Lower lobe of right lung (tissue), 2 donors: ENCODE data around the gene FGF21. TPM values are rescaled to one million over a fixed set of nuclear protein-coding genes. Genes with fewer than 3 reads are reported as not detected.
"Not testable (repeated sequence)": the region's sequence is repeated elsewhere in the genome, so short reads cannot be mapped to it uniquely, and the experiment has no call there.

Experiments
- ATAC-seq, 2 donors: fragments of 200-7000 bp; cut with Tn5 transposase; one replicate each; pipeline ENCODE4 v1.9.1; 2020 to 2022; ENCODE audit warnings: mild to moderate bottlenecking in 2 of 2, moderate library complexity in 2 of 2
- DNase-seq: peaks from one replicate; pipeline ENCODE4 v3.0.0-alpha.2; 2020
- H3K27ac ChIP-seq: fragments of 200-600 bp; one replicate; pipeline ENCODE4 v1.8.0; 2022
- H3K27me3 ChIP-seq: fragments of 200-600 bp; one replicate; pipeline ENCODE4 v1.8.0; 2022; ENCODE audit warnings: low read depth
- H3K36me3 ChIP-seq: fragments of 200-600 bp; one replicate; pipeline ENCODE4 v1.8.0; 2022; ENCODE audit warnings: mild to moderate bottlenecking
- H3K4me1 ChIP-seq: fragments of 200-600 bp; one replicate; pipeline ENCODE4 v1.8.0; 2022
- H3K4me3 ChIP-seq: fragments of 200-600 bp; one replicate; pipeline ENCODE4 v1.8.0; 2022; ENCODE audit warnings: mild to moderate bottlenecking
- H3K9me3 ChIP-seq: fragments of 200-600 bp; one replicate; pipeline ENCODE4 v1.8.0; 2022
- intact Hi-C: fragments of 100-400 bp; cut with DNase I; formaldehyde crosslinking; loops from one replicate; pipeline ENCODE4 v1.11.0; 2022
- total RNA-seq: library from RNA; stranded (reverse); fragmentation: NEBNext Ultra II Directional; extraction: Animal tissue kit (Norgen Biotek cat#: 25700); gene quantifications from one replicate; pipeline ENCODE4 v1.2.1, GENCODE V29; 2021
- TF ChIP-seq, protein P1 (sequence below): fragments of 200-600 bp; IDR thresholded peaks from one replicate; pipeline ENCODE4 v1.8.0; 2022; ENCODE audit warnings: antibody characterized with exemption, mild to moderate bottlenecking
- donor health status: DM: no; HTN: yes; CAD: no; lungs with severe emphysema.

The FGF21 gene
- total RNA-seq, 1 donor from 2014 or later: not detected

DNA sequence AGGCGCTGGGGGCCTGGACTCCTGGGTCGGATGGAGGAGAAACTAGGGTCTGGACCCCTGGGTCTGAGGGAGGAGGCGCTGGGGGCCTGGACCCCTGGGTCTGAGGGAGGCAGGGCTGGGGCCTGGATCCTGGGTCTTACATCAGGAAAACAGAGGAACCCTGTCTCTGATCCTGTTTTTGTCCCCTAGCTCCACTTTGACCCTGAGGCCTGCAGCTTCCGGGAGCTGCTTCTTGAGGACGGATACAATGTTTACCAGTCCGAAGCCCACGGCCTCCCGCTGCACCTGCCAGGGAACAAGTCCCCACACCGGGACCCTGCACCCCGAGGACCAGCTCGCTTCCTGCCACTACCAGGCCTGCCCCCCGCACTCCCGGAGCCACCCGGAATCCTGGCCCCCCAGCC is 2.4 kb downstream of the FGF21 start:
- Histone ChIP-seq H3K4me3 (no peak overlapping the region), H3K9me3 (no peaks in the 10 kb centered on the region), H3K27ac (no peak overlapping the region), H3K36me3 (no peaks in the 10 kb centered on the region), H3K4me1 (peaks cover 6% of the 10 kb centered on the region), H3K27me3 (peaks cover 7% of the 10 kb centered on the region)
- TF ChIP-seq, protein P1, sequence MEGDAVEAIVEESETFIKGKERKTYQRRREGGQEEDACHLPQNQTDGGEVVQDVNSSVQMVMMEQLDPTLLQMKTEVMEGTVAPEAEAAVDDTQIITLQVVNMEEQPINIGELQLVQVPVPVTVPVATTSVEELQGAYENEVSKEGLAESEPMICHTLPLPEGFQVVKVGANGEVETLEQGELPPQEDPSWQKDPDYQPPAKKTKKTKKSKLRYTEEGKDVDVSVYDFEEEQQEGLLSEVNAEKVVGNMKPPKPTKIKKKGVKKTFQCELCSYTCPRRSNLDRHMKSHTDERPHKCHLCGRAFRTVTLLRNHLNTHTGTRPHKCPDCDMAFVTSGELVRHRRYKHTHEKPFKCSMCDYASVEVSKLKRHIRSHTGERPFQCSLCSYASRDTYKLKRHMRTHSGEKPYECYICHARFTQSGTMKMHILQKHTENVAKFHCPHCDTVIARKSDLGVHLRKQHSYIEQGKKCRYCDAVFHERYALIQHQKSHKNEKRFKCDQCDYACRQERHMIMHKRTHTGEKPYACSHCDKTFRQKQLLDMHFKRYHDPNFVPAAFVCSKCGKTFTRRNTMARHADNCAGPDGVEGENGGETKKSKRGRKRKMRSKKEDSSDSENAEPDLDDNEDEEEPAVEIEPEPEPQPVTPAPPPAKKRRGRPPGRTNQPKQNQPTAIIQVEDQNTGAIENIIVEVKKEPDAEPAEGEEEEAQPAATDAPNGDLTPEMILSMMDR: no peak
- ATAC-seq (no peak), DNase-seq (no peak)
- intact Hi-C loops: no loop called here

DNA sequence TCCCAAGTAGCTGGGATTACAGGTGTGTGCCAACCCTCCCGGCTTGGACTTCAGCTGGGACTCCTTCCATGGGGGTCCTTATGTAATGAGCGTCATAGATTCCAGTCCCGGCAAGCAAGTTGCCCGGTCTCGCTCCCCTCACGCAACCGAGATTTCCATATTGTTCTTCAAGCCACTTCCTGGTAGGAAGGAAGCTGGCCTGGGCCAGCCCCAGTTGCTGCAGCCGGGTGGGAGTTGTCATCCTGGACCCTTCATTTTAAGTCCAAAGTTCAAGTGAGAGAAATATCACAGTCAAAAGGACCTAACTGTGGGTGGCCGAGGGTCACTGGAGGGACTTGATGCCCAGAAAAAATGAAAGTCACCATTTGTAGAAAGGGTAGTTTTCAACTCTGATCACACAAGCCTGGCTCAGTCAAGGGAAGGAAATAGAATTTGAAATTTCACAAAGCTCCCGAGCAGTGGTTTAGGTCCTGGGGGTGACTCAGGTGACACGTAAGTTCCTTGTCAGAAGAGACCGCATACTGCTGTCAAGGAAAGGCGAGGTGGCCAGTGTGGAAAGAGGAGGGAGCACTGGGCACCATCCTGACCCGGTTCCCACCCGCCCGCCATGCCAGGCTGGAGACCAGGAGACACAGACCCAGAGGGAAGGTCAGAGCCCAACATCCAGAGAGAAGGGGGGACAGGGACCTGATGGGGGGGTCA is 5.3 kb downstream of the FGF21 start:
- Histone ChIP-seq H3K4me1 (no peaks in the 10 kb centered on the region), H3K4me3 (no peak overlapping the region), H3K27me3 (no peaks in the 10 kb centered on the region), H3K36me3 (no peaks in the 10 kb centered on the region), H3K27ac (peak overlapping the region; percentile 58), H3K9me3 (no peaks in the 10 kb centered on the region)
- intact Hi-C loops: no loop called here
- TF ChIP-seq, protein P1: no peak
- no peak for ATAC-seq
- DNase-seq: no peak

DNA sequence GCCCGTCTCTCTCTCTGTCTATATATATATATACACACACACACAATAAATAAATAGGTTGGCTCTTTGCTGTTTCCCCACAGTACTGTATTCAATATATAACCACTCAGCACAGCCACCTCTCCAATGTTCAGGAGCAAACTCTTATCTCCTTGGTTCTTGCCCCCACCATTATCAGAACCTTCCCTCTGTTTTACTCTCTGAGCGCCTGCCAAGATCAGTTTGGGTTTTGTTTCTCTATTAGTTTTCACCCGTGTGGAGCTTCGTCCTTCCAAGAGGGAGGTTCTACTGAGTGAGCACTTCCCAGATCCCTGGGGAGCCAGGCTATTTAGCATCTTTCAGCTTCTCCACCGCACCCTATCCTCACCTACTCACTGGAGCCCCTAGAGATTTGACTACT is 10.5 kb downstream of the FGF21 start:
- H3K9me3 ChIP-seq, DNase-seq, H3K4me3 ChIP-seq, H3K27ac ChIP-seq, ATAC-seq, H3K36me3 ChIP-seq, intact Hi-C loops, H3K27me3 ChIP-seq: not testable (repeated sequence)
- peaks cover 12% of the 10 kb centered on the region for H3K4me1 ChIP-seq

DNA sequence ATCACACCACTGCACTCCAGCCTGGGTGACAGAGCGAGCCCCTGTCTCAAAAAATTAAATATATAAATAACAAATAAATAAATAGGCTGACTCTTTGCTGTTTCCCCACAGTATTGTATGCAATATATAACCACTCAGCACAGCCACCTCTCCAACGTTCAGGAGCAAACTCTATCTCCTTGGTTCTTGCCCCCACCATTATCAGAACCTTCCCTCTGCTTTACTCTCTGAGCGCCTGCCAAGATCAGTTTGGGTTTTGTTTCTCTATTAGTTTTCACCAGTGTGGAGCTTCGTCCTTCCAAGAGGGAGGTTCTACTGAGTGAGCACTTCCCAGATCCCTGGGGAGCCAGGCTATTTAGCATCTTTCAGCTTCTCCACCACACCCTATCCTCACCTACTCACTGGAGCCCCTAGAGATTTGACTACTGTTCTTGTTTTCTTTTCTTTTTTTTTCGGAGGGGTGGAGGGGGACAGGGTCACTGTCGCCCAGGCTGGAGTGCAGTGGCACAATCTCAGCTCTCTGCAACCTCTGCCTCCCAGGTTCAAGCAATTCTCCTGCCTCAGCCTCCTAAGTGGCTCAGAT is 12.9 kb downstream of the FGF21 start:
- peaks cover 12% of the 10 kb centered on the region for H3K4me1 ChIP-seq
- H3K27ac ChIP-seq, H3K27me3 ChIP-seq, H3K9me3 ChIP-seq, DNase-seq, H3K4me3 ChIP-seq, H3K36me3 ChIP-seq, intact Hi-C loops, ATAC-seq: not testable (repeated sequence)

DNA sequence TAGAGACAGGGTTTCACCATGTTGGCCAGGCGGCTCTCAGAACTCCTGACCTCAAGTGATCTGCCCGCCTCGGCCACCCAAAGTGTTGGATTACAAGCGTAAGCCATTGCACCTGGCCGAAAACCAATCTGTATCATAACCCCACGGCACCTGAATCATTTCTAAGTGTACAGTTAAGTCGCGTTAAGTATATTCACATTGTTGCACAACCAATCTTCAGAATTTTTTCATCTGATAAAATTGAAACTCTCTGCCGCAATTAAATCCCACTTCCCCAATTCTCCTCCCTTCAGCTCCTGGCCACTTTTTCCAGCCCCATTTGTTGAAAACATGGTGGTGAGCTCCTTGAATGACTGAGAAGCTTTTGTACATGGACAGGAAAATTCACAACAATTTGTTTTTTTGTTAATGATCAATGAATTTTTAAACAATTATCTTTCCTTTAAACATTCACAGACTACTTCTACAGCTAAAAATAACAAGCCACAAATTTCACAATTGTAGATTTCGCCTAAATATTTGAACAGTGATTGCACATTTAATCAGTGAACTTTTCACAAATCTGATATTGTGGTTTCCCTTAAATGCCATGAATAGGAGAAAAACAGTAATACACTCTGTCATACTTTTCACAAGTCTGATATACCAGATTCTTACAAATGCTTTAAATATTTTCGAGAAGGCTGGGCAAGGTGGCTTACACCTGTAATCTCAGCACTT is 13.8 kb downstream of the FGF21 start:
- peaks cover 12% of the 10 kb centered on the region for H3K4me1 ChIP-seq
- H3K4me3 ChIP-seq: peak overlapping the region; percentile 2
- intact Hi-C loops: no loop called here
- TF ChIP-seq, protein P1: no peak
- no peaks in the 10 kb centered on the region for H3K9me3 ChIP-seq
- H3K27ac ChIP-seq: peak overlapping the region; percentile 6
- DNase-seq (no peak), ATAC-seq (peak in 1 of 2 donors; percentile 51)
- H3K27me3 ChIP-seq: no peaks in the 10 kb centered on the region
- H3K36me3 ChIP-seq: no peaks in the 10 kb centered on the region

DNA sequence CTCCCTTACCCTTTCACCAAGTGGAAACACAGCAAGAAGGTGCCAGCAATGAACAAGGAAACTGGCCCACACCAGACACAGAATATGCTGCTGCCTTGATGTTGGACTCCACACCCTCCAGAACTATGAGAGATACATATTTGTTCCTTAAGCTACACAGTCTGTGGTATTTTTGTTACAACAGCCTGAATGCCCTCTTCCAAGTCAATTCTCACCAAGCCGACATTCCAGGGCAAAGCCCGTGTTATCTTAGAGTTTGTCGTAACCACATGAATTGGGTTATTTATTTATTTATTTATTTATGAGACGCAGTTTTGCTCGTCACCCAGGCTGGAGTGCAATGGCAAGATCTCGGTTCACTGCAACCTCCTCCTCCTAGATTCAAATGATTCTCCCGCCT is 14.9 kb downstream of the FGF21 start:
- Histone ChIP-seq H3K36me3 (no peaks in the 10 kb centered on the region), H3K9me3 (no peaks in the 10 kb centered on the region), H3K4me1 (peaks cover 12% of the 10 kb centered on the region), H3K4me3 (no peak overlapping the region), H3K27ac (peak overlapping the region; percentile 18), H3K27me3 (no peaks in the 10 kb centered on the region)
- DNase-seq: no peak
- TF ChIP-seq, protein P1: no peak
- peak; percentile 47 to 63 for ATAC-seq
- intact Hi-C loops: no loop called here
